CD4-positive, alpha-beta T cell treated with Interleukin-1 beta for 1 hour (primary cell): Measurements from ENCODE around the gene RAMP3.
"Not testable (repeated sequence)": the region's sequence is repeated elsewhere in the genome, so short reads cannot be mapped to it uniquely, and the experiment has no call there.

Experiments
- DNase-seq, 2 donors: peaks; one replicate each; pipeline ENCODE4 v3.0.0-alpha.2; 2020 to 2022

RAMP3 gene, protein sequence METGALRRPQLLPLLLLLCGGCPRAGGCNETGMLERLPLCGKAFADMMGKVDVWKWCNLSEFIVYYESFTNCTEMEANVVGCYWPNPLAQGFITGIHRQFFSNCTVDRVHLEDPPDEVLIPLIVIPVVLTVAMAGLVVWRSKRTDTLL

DNA sequence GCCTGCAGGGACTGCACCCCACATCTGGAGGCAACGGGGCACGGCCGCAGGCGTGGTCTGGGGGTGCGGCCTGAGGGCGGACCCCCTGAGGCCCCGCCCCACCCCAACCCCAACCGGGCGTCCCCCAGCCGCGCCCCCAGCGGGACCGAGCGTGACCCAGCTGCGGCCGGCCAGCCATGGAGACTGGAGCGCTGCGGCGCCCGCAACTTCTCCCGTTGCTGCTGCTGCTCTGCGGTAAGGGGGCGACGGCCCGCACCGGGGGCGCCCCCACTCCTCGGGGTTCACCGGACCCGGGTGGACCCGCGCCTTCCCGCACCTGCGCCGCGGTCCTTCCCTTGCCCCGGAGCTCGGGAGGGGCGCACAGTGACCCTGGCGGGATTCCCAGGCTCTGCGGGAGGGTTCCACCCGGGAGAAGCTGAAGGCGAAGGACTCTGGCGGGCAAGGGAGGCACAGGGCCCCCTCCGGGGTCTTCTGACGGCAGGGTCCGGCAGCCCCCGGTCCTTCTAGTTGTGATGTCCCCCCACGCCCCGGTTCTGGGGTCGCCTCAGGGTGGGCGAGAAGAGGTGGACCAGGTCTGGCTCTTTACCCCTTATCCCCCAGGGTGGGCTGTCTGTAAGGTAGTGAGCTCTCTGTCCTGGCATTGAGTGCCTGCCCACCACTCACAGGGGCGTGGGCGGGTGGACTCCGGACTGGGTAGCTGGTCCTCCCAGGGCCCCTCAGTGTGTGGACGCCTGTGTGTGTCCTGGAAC is at the start of gene RAMP3:
TSS of gene RAMP3 (plus strand) at position 139 of the 749 bp plus-strand sequence. CDS start at position 177, 38 bp downstream.
- no peak for DNase-seq

DNA sequence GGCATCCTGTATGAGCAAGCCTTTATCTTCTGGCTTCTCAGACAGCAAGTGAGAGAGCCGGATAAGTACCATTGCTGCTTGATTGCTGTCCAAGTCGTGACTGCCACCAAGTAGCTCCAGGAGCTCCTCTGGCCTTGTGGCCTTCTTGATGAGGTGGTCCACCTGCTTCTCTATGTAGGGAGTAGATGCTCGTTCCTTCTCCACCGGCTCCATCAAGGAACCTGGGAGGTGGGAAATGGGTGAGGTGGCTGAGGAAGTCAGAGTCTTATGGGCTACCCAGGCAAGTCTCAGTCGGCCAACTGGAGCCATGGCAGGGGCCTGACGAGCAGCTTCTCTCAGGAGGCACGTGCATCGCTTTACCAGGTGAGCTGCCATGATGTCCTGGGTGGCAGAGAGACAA is 48.7 kb upstream of the RAMP3 start:
- DNase-seq = no peak

DNA sequence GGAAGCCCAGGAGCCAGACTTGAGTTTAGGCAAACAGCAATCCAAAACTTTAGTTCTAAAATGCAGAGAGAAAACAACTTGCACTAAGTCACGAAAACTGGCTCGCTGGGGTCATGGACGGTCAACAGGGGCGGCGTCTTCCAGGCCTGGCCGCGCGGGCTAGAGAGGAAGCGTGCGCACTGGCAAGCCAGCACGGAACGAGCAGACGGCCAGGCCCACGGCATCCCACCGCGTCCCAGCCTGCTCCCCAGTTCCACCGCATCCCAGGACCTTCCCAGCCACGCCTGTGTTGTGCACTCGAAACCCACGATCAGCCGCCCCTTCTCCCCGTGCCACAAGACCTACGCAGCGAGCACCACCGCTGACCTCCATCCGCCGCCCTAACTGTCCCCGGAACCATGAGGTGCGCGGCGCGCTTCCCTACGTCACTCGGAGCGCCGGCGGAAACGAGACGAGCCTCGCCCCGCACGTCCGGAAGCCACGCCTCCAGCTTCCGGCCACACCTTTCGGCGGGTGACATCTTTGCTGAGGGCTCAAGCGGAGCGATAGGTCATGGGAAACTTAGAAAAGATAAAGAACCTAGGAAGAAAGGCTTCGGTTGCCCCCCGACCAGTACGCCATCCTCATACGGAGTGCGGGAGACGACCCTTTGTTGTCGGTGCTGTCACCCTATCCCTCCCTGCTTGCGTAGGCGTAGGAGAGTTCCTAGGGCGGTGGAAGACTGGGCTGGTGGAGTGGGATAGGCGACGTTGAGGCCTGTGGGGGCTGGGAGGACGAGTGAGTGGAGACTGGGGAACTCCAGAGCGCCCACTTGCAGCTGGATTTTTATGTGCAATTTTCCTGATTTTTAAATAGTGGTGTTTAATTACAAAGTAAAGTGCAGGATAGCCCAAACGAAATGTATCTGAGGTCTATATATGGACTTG is 46.0 kb upstream of the RAMP3 start, which contains the start of gene TBRG4:
TSS of gene TBRG4 (minus strand) at position 400 of the 926 bp plus-strand sequence. CDS start 2,460 bp downstream, outside the sequence.
- peak; percentile 94 for DNase-seq

DNA sequence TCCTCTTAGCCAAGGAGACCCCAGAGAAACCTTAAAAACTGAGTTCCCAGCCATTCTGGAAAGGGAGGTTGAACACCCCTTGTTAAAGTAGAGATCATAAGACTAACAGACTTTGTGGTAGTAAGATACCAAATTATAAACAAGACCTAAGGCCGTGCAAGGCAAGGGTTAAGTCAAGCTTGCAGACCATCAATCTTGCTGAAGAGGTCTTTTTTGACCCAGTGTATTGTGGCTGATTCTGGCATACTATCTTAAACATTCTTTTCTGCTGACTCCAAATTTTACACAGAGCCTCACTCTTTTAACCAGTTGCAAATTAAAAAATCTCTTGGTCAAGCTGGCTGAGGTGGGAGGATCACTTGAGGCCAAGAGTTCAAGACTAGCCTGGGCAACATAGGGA is 44.9 kb upstream of the RAMP3 start:
- DNase-seq = no peak

DNA sequence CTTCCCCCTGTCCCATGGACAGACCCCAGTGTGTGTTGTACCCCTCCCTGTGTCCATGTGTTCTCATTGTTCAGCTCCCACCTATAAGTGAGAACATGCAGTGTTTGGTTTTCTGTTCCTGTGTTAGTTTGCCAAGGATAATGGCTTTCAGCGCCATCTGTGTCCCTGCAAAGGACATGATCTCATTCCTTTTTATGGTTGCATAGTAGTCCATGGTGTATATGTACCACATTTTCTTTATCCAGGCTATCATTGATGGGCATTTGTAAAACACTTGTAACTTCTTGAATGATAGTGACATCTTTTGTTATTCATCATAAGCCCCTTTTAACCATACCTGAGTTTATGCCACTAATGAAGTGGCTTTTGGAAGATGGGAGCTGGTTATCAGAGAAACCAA is 43.3 kb upstream of the RAMP3 start:
- not testable (repeated sequence) for DNase-seq

DNA sequence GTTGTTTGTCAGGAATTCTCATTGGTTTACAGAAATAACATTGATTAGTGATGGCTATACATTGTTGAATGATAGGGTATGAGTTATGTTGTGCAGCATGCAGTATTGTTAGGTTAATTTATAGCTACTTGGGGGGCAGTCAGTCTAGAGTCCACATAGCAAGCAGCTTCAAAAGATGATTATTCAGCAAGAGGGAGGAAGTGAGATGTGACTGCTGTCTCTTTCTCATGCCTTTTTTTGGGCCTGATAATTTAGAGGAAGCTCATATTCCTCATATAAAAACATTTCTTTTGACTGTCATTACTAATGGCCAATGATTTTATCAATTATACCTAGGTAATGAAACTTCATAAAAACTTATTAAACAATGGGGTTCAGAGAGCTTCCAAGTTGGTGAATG is 42.7 kb upstream of the RAMP3 start:
- no peak for DNase-seq

DNA sequence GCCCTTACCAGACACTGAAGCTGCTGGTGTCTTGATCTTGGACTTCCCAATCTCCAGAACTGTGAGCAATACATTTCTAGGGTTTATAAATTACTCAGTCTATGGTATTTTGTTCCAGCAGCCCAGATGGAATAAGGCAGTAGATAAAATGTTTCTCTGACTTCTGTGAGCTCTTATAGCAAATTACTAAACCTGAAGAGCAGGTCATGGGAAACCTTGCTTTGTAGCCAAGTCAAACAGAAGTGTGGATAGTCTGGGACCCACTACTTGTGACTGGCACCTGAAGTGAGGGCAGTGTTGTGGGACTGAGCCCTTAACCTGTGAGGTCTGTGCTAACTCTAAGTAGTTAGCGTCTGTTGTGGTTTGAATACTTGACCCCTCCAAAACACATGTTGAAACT is 41.5 kb upstream of the RAMP3 start:
- no peak for DNase-seq

DNA sequence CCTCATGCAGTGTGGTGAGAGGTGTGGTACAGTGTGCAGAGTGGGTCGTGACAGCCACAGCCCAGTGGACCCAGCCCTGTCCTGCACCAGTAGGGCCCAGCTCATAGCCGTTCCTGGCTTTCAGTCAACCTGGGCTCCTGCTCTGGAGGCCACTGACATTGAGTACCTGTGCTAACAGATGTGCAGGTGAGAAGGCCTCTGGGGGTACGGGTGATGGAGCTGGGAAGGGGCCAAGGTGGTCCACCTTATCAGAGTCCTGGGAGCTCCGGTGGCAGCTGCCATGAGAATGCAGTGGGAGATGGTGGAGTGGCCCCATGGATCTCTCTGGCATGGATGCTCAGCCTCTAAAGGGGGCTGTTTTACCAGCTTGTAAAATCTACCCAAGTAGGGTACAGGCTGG is 40.0 kb upstream of the RAMP3 start:
- DNase-seq = no peak

DNA sequence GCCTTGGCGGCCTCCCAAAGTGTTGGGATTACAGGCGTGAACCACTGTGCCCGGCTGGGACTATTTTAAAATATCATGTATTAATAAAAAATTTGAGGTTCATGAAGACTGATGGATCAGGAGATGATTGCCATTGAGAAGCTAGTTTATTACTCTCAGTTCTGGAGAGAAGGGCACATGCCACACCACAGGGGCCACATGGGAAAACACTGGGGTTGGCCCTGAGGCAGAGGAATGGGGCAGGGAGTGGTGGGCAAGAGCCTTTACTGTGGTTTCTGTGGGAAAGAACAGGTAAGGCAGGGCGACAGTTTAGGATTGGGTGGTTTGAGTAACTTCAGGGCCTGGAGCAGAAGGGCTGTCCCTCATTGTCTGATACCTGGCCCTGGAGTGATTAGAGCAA is 39.3 kb upstream of the RAMP3 start:
- DNase-seq = no peak

DNA sequence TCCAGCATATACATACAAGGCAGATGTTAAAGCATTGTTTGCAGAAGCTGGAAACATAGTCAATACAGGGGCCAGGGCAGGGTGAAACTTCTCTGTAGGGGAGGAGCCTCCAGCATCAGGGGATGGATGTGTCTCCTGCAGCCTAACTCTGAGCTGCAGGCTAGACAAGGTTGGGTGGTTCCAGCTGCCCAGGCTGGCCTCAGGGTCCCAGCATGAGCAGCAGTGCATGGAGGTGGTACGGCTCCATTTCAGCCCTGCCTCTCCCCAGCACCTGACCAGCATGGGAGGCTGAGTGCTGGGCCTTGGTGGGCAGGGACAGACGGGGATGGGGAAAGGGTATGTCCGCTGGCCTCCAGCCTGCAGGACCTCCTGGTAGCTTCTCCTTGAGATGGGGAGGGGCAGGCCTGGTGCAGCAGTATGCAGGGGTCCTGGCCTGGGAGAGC is 38.7 kb upstream of the RAMP3 start:
- DNase-seq = no peak

DNA sequence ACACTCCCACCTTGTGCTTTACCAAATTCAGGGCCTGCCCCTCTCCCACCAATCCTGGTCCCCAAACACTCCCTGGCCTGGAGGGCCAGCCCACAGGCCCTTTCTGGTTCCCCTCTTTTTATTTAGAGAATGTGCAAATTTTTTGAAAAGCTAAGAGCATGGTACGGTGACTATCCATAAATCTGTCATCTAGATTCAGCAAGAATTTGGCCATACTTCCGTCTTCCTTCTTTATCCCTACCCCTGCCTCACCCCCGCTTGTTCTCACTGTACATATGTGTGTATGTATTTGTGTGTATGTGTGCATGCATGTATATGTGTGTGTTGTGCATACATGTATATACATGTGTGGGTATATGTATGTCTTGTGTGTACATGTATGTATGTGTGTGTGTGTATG is 38.0 kb upstream of the RAMP3 start:
- DNase-seq = no peak

DNA sequence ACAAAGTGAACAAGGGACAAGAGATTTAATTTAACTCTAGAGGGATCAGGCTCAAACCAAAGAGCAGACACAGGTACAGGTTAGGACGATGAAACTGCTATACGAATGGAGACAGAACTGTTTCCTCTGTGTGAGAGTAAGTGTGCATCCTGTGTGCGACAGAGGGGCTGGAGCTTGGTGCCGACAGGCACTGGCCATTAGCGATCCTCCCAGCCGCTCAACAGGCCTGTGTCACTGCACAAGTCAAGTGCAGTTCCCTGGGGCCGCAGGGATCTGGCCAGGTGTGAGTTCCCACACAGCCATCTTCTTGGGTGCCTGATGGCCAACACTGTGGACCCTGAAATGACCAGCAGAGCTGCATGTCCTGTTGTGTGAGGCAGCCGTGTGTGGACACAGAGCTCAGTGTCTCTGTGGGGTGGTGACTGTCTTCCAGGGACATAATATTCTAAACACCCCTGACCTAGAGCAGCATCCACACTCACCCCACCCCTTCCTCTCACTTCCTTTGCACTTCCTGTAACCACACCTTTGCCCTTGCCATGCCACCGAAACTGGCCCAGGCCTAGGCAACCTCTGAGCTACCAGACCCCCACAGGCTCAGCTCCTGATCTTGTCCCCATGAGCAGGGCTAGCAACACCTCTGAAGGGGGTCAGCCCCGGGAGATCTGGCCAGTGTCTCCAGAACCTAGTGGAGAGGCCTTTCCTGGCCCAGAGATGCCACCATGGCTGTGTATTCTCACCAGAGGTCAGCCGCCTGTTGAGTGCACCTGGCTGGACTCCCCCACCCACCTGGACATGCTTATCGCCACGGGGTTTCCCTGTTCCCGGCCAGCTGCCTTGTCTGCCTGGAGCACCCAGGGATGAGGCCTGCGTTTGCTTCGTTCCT is 34.4 kb upstream of the RAMP3 start:
- peak in 1 of 2 donors; percentile 24 for DNase-seq

DNA sequence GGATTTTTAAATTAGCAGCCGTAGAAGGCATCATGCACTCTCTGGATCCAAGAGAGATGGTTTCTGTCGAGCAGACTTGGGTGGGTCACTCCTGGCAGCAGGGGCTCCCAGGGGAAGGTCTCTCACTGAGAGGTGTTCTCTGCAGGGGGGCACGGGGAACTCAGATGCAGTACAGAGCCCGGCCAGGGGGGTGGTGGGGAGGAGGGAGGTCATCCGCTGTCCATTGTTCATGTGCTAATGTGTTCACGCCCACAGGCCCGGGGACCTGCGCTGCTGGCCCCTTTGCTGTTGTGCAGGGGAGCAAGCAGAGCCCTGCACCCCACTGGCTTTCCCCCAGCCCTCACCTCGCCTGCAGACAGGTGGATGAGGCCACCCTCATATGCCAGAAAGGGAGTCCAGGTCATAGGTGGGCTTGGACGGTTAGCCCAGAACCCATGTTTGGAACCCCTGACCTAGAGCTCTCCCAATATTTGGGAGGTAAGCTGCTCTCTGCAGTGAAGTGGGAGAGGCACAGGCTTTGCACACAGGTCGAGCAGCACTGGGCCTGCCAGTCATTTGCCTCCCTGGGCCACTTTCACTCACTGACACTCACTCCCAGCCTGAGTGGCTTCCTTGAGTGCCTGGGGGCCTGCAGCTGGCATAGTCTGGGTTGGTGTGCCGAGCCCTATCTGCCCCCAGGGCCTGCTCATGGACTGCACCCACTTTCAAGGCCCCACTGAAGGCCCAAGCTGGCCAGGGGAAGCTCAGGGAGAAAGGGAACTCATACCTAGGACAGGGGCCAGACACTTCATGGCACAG is 33.5 kb upstream of the RAMP3 start:
- no peak for DNase-seq

DNA sequence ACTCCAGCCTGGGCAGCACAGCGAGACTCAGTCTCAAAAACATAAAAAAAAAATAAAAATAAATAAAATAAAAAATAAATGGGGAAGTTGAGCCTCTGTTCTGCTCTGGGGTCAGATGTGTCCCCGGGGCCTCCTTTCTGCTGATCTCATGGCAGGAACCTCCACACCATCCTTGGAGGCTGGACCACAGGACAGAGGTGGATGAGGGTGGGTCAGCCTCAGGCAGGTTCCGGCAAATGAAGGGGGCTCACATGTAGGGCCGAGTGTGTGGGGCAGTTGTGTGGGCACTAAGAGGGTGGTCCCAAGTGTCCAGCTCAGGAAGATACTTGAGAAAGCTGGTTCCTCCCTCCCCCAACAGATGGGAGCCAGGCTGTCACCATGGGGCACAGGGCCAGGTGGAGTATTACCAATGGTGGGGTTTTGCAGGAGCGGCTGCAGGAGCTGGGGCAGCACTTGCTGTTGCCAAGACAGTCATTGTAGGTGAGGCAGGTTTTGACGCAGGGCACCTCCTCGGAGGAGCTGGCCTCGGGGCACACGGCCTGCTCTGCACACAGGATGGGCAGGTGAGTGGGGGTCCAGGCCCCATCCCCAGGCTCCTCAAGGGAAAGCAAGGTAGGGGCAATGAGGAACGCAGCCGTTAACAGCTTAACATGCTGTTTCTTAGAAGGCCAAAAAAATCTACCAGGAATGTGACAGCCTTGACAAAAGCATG is 32.2 kb upstream of the RAMP3 start:
- DNase-seq = no peak

DNA sequence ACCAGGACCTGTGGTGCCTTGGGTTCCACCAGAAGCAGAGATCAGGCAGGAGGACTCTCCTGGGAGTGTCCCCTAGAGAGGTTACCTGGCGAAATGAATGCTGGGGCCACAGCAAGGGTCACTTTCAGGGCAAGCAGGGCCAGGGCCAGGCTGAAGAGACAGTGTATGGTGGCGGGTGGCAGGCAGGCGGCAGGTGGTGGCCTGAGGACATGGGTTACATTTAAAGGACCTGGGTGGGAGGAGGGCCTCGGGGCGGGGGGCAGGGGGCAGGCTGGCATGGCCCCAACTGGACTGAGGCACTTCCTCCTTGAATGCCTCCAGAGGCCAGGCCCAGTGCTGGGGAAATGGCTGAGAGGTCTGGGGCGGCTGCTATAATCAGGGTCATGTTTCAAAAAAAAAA is 31.4 kb upstream of the RAMP3 start:
- DNase-seq = no peak

DNA sequence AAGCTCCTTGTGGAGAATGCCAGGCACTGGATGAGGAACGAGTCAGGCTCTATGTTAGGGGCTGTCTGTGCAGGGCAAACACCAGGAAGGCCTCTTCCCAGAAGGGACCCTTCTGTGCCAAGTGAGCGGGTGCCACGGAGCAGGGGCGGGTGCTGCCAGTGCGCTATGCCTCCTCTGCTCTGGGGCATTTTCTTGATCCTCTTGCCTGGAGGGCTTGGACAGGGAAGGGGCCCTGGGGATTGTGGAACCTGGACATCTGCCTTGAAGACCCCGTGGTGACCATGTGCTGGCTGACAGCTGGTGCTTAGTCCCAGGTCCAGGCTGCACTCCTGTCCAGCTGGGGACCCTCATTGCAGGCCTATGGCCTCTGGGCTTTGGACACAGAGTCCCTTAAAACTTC is 30.7 kb upstream of the RAMP3 start:
- no peak for DNase-seq

DNA sequence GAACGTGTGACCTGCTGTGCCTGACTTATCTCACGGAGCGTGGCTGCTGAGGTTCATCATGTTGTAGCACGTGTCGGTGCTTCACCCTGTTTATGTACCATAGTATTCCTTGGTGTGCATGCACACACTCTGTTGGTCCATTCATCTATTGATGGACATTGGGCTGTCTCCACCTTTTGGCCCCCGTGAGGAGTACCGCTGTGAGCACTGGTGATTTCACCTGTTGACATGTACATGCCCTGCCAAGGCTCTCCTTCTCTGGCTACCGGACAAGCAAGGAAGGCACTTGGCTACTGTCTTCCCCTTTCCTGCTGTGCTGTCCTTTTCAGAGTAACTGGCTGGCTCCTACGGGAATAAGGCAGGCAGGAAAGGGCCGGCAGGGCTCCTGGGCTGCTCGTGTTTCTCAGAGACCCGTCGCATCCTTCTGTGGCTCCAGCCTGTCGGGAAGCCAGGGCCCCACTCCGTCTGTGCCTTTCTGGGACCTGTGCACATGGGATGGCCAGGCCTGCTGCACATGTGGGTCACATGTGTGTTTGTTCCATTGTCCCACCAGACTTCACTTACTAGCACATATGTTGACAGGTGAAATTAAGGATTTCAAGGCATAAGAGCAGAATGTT is 28.3 kb upstream of the RAMP3 start:
- DNase-seq = no peak

DNA sequence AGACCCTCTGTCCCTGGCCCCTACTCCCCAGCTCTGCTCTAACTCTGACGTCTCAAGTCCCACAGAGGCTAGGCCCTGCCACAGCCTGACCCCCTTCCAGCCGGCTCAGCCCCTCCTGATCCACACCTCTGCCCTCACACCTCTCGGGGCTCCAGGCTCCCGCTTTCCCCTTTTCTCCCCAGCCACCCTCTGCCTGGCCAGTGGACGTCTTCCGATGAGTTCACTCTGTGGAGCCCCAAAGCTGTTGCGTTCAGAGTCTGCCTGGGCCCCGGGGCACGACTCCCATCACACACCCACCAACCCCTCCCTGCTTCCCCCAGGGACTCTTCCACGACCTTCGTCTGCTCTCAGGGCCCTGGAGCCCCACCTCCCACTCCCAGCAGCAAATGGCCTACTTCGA is 27.7 kb upstream of the RAMP3 start:
- no peak for DNase-seq

DNA sequence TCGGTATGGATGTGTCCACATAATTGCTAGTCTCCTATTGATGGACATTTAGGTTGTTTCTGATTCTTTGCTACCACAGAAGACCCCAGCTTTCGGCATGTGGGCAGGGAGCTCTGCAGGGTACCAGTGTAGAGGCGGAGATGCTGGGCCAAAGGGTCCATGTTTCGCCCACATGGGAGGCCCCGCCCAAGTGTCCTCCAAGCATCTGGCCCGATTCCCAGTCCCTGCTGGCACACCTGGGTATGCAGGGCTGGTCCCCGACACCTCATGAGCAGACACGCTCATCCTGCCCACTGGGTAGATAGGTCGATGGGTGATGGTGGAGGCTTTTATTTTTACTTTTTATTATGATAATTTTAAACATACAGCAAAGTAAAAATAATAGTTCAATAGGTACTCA is 26.7 kb upstream of the RAMP3 start:
- DNase-seq = no peak

DNA sequence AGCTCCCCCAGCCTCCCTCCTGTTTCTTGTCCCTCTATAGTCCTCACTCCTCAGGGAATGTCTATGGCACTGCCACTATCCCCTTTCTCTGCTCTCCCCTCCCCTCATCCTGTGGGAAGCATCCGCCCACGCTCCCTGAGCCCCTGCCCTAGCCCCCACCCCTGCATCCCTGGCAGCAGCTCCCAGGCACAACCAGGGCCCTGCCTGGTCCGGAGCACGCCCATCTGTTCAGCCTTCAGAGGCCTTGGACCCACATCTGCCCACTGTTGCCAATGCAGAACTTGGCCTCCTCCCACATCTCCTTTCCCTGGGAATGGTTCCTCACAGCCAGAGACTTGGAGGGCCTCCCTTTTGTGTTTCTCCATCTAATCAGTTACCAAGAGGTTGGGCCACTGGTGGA is 25.7 kb upstream of the RAMP3 start:
- DNase-seq = no peak
